ENCODE results near the gene CERCAM.

DNA sequence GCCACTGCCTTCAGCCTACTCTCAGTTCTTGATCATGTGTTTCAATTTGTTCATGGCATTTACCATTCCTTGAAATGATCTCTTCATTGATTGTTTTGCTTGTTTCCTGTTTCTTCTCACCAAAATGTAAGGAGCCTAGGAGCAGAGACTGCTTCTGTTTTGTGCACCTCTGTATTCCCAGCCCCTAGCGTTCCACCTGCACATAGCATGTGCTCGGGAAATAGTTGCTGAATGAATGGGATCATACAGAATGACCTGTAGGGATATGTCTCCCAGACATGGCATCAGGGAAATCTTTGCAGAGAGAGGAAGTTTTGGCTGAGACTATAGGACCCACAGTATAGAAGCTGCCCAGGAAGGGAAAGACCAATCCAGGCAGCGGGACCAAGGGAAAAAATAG lies 6.2 kb upstream of the CERCAM start:
- TF ChIP-seq CTCF (IDR thresholded peaks at IDR 0.05) (no peak), POLR2AphosphoS5 (IDR thresholded peaks at IDR 0.05) (no peak), POLR2A (IDR thresholded peaks at IDR 0.05) (no peak)

Data from suprapubic skin (tissue), 4 donors.